Peyer's patch (tissue), 4 donors: ENCODE measurements around the gene CAPN5.

Experiments used
- CTCF ChIP-seq, 6 experiments: fragments of 450-650 bp in 4 of 6; fragments of 200-600 bp in 2 of 6; sonication (generic) in 1 of 6; IDR thresholded peaks; one replicate each; pipeline ENCODE4 v1.5.1; 2017 to 2019; ENCODE audit warnings: antibody characterized with exemption in 6 of 6, mild to moderate bottlenecking in 3 of 6, moderate library complexity in 1 of 6
- POLR2A ChIP-seq, 2 donors: fragments of 450-650 bp; IDR thresholded peaks; one replicate each; pipeline ENCODE4 v1.5.1; 2017; ENCODE audit warnings: antibody characterized with exemption in 2 of 2, mild to moderate bottlenecking in 2 of 2, moderate library complexity in 2 of 2

GRCh38 chr11:77131560-77131959 lies 64.8 kb downstream of the CAPN5 start:
- no peak for TF ChIP-seq CTCF (IDR thresholded peaks at IDR 0.05)
- TF ChIP-seq POLR2A (IDR thresholded peaks at IDR 0.05): no peak
